H1 (cell line): ENCODE measurements around the gene NUDT3. TPM values are rescaled to one million over a fixed set of nuclear protein-coding genes. Genes with fewer than 3 reads are reported as not detected.

Experiments used
- ATF2 ChIP-seq: IDR thresholded peaks from 2 replicates; pipeline ENCODE4 v1.6.1; 2012; ENCODE audit warnings: low read length, inconsistent platforms
- CHD7 ChIP-seq: fragments of 300-600 bp; sonication (generic); IDR thresholded peaks from 2 replicates; pipeline ENCODE4 v1.7.1; 2012; ENCODE audit warnings: low read length, moderate library complexity, mild to moderate bottlenecking, inconsistent platforms; ENCODE audit not compliant: insufficient replicate concordance
- GABPA ChIP-seq: IDR thresholded peaks from 2 replicates; pipeline ENCODE4 v1.6.1; 2011; ENCODE audit warnings: mild to moderate bottlenecking, low read length, moderate library complexity, borderline replicate concordance; ENCODE audit not compliant: insufficient read depth
- GTF2F1 ChIP-seq: IDR thresholded peaks from 2 replicates; pipeline ENCODE4 v1.6.1; 2012; ENCODE audit warnings: low read depth, low read length, improper control_type of control experiment, borderline replicate concordance
- HDAC2 ChIP-seq, 2 experiments: fragments of 300-600 bp in 1 of 2; sonication (generic) in 1 of 2; IDR thresholded peaks; 2 replicates each; pipeline ENCODE4 v1.6.1; 2011 to 2012; ENCODE audit warnings: low read depth in 2 of 2, low read length in 2 of 2, mild to moderate bottlenecking in 2 of 2, moderate library complexity in 2 of 2, borderline replicate concordance in 1 of 2, inconsistent platforms in 1 of 2
- polyA plus RNA-seq, 7 experiments: library from polyadenylated mRNA; depleted of rRNA in 3 of 7; stranded (reverse) in 5 of 7; unstranded in 2 of 7; fragments of >200 nt in 5 of 7; fragments of 200-250 nt in 2 of 7; gene quantifications; 1 replicate in 5 of 7; 2 replicates in 1 of 7; 4 replicates in 1 of 7; pipeline versions ENCODE4 v1.2.1 to v1.2.3, GENCODE V29; 2011 to 2013; ENCODE audit warnings: missing spikeins in 2 of 7, mixed read lengths in 2 of 7
- total RNA-seq: library from RNA; stranded (reverse); fragmentation: NEBNext Ultra II Directional; extraction: Animal tissue kit (Norgen Biotek cat#: 25700); gene quantifications from 2 replicates; pipeline ENCODE4 v1.2.1, GENCODE V29; 2021

The NUDT3 gene
- total and polyA plus RNA-seq, 2 of the 8 experiments (the other 6 are each of a cell fraction or from before 2014, with no cell fraction given), result 14.1 to 36.9 TPM

- TF ChIP-seq CHD7 (no peak), HDAC2 (IDR thresholded peaks at IDR 0.05; ENCODE audit: borderline replicate concordance in 1 of 2, low read depth in 2 of 2, low read length in 2 of 2) (no peak), ATF2 (no peak), GABPA (no peak), GTF2F1 (no peak)
- TF ChIP-seq, all 59 proteins: peak for 0
Measured at GRCh38 chr6:34301408-34301807, 91.1 kb downstream of the NUDT3 start (continued).
